SKM-1 treated with dmso at 0.1 percent for 144 hours (cell line): ENCODE results near the gene ZC3H13.
A peak's percentile ranks its signal among the peaks of the same experiment; 100 is the strongest.
"Not testable (repeated sequence)": the region's sequence is repeated elsewhere in the genome, so short reads cannot be mapped to it uniquely, and the experiment has no call there.

Experiments used
- DNase-seq: peaks from one replicate; lab custom pipeline; 2025; ENCODE audit not compliant: unreplicated experiment; lab: John Stamatoyannopoulos, UW

The ZC3H13 gene

DNA sequence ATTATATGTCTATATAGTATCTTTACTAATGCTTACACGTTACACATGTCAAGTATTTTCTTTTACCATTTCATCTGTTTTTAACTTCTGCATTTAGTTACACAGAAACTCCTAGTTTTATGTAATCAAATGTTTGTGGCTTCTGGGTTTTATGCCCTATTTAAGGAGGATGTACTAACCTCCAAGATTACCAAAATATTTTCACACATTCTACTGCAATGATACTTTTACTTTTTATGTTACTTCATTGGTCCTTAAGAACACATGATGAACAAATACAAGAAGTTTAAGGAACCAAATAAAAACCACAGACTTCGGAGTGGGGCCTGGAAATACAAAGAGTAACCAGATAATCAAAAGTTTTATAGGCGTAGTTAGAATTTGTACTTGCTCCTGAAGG lies 37.2 kb downstream of the ZC3H13 start:
- no peak for DNase-seq

DNA sequence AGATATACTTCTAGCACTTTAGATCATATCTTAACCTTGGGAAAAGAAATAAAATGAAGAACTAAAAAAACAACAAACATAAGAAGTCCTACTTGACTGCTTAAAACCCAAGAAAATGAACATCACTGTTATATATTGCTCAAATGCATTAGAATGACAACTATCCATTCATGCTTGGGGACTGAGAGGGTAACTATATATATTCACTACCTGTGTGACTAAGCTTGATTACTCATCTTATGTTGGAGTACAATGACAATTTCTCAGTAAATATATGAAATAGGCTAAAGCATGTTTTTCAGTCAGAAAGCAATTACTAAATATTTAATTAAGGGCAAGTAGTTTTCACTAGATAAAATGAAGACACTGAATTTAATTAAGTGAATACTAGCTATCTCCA lies 40.1 kb downstream of the ZC3H13 start:
- DNase-seq, result no peak

DNA sequence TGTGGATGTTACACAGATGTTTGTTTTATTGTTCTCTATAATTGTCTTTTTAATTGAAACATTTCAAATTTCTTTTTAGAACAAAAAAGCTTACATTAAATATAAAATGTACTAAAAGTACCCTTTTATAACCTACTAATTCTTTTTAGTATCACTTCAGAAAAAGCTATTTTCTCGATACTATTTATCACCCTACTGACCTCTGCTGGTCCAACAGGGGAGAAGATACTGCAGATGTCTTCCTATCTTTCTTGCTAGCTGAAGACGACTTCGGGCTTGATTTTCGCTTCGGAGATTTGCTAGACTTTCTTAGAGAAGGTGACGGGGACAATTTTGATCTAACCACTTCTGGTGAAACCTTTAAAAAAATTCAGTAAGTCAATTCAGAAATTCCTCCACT lies 42.4 kb downstream of the ZC3H13 start:
- no peak for DNase-seq

GRCh38 chr13:46008631-46009030 lies 43.9 kb downstream of the ZC3H13 start:
- DNase-seq, result no peak

- DNase-seq, result no peak
These were observed 45.7 kb downstream of the ZC3H13 start for GRCh38 chr13:46006688-46007452.

DNA sequence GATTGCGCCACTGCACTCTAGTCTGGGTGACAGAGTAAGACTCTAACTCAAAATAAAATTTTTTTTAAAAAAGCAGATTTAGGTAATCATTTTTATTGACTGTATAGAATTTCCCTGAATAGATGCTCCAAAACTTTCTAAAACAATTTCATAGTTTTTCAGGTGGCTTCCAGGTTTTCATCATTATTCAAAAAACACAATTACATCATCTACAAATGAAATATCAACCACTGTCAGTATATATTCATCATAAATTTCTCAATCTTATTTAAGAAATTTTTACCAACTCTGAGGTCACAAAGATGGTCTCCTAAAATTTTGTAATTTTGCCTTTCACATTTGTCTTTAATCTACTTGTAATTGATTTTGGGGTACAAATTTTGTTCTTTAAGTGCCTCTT lies 48.1 kb downstream of the ZC3H13 start:
- DNase-seq, result no peak

DNA sequence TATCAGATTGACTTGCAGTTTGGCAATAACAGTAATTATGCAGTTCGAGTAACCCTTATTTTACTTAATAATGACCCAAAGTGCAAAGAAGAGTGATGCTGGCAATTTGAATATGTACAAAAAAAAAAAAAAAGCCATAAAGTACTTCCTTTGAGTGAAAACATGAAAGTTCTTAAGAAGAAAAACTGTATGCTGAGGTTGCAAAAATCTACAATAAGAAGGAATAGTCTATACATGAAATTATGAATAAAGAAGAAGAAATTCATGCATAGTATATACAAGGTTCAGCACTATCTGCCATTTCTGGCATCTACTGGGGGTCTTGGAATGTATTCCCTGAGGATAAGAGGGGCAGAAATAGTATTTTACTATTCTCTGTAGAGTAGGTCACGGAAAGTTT lies 55.9 kb downstream of the ZC3H13 start:
- no peak for DNase-seq

DNA sequence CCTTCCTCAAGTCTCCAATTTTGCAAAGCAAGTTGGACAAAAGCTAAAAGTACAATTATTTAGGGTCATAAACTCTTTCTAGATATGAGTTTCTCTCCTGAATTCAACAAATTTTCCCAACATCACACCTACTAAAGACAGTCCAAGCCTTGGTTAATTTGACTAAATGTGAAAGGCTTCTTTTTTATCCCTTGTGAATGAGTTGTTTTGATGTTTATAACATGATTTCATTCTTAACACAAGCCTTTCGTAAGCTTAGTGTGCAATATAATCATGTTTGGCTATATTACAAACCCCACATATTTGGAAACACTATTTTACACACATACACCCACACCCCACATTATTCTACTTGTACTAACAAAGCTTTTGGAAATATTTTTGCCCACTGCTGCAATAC lies 57.3 kb downstream of the ZC3H13 start:
- no peak for DNase-seq

- no peak for DNase-seq
These were observed 57.8 kb downstream of the ZC3H13 start for GRCh38 chr13:45994752-45995151.

GRCh38 chr13:45989607-45990006 lies 62.9 kb downstream of the ZC3H13 start:
- no peak for DNase-seq

DNA sequence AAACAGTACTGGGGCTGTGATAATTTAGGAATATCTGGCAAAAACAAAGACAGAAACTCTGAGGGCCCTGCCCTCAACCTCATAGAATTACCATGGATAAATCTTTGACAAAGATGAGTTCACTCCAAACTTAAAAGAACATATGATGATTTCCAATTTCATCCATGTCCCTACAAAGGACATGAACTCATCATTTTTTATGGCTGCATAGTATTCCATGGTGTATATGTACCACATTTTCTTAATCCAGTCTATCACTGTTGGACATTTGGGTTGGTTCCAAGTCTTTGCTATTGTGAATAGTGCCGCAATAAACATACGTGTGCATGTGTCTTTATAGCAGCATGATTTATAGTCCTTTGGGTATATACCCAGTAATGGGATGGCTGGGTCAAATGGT lies 71.4 kb downstream of the ZC3H13 start:
- DNase-seq, result not testable (repeated sequence)

- DNase-seq, result no peak
These were observed 77.2 kb downstream of the ZC3H13 start for GRCh38 chr13:45975337-45975736.

DNA sequence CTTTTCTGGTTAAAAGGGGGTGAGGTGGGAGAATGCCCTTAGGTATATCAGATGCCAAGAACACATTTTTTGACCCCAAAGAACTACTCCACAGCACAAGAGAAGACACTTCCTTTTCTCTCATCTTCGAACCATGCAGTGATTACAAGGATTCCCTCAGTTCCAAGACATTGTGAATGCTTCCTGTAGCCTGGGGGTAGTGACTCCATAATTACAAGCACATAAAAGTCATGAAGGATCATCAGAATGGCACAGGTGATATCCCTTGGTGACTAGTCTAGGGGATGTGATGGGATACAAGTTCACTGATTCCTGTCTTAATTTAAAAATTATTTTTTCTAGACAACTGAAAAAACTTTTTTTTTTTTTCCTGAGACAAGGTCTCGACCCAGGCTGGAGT lies 78.0 kb downstream of the ZC3H13 start:
- DNase-seq, result no peak

- DNase-seq, result no peak
These were observed 85.0 kb downstream of the ZC3H13 start for GRCh38 chr13:45967589-45967988.

DNA sequence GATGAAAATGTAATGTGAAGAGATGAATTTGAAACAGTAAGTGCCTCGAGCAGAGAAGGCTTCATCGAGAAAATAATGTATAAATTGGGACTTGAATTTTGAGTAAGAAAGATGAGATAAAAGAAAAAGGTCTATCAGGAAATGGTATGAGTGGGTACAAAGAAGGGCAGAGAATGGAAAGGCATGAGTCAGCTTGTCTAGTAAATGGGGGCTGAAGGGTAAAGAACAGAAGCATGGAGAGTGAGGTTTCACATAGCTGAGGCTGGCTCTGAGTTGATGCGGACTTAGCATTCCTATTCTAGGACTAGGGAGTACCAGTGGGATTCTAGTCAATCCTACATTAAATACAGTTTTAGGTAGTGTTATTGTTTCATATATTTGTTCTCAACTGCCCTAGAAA lies 85.8 kb downstream of the ZC3H13 start:
- no peak for DNase-seq

DNA sequence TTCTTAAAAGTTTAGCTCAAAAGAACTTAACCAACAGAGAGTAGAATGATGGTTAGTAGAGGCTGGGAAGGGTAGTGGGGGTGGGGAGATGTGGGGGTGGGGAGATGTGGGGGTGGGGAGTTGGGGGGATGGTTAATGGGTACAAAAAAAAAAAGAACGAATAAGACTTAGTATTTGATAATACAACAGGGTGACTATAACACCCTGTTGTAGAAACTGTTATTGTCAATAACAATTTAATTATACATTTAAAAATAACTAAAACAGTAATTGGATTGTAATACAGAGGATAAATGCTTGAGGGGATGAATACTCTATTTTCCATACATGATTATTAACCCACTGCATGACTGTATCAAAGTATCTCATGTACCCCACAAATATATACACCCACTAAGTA lies 91.1 kb downstream of the ZC3H13 start:
- DNase-seq, result no peak

- no peak for DNase-seq
These were observed 97.4 kb downstream of the ZC3H13 start for GRCh38 chr13:45954836-45955800.

GRCh38 chr13:45953082-45953481 lies 99.5 kb downstream of the ZC3H13 start:
- DNase-seq, result no peak

- DNase-seq, result no peak
These were observed 100.8 kb downstream of the ZC3H13 start for GRCh38 chr13:45951724-45952123.

- no peak for DNase-seq
These were observed 101.4 kb downstream of the ZC3H13 start for GRCh38 chr13:45951166-45951565.

- peak; percentile 21 for DNase-seq
These were observed 102.1 kb downstream of the ZC3H13 start for GRCh38 chr13:45950386-45951000.

GRCh38 chr13:45949161-45949560 lies 103.4 kb downstream of the ZC3H13 start:
- no peak for DNase-seq
